Chondrocyte (in vitro differentiated cells): ENCODE measurements around the gene IL19. TPM values are rescaled to one million over a fixed set of nuclear protein-coding genes. Genes with fewer than 3 reads are reported as not detected.

Source experiments
- DNase-seq: peaks from one replicate; pipeline ENCODE4 v3.0.0; 2021; ENCODE audit warnings: mixed read lengths, low spot score
- H3K27ac Mint-ChIP-seq: one replicate; pipeline ENCODE4 v1.8.0; 2021; ENCODE audit warnings: mild to moderate bottlenecking, moderate library complexity, mixed read lengths; ENCODE audit not compliant: unreplicated experiment
- H3K27me3 Mint-ChIP-seq: 2 replicates; pipeline ENCODE4 v1.8.0; 2021; ENCODE audit warnings: low read depth, mixed read lengths
- H3K36me3 Mint-ChIP-seq: 2 replicates; pipeline ENCODE4 v1.8.0; 2021; ENCODE audit warnings: low read depth, mixed read lengths
- H3K4me1 Mint-ChIP-seq: 2 replicates; pipeline ENCODE4 v1.8.0; 2021; ENCODE audit warnings: low read depth, mild to moderate bottlenecking, mixed read lengths
- H3K4me3 Mint-ChIP-seq: one replicate; pipeline ENCODE4 v1.8.0; 2021; ENCODE audit warnings: mild to moderate bottlenecking, moderate library complexity, mixed read lengths; ENCODE audit not compliant: unreplicated experiment
- H3K9me3 Mint-ChIP-seq: 2 replicates; pipeline ENCODE4 v1.8.0; 2021; ENCODE audit warnings: low read depth, mixed read lengths
- CTCF ChIP-seq: fragments of 200-600 bp; sonication (generic); IDR thresholded peaks from 2 replicates; pipeline ENCODE4 v1.5.0; 2021; ENCODE audit warnings: antibody characterized with exemption, mild to moderate bottlenecking, moderate library complexity
- total RNA-seq: library from RNA; stranded (reverse); gene quantifications from 3 replicates; pipeline ENCODE4 v1.2.1, GENCODE V29; 2021

IL19 gene
- total RNA-seq, 1 donor from 2014 or later = not detected

DNA sequence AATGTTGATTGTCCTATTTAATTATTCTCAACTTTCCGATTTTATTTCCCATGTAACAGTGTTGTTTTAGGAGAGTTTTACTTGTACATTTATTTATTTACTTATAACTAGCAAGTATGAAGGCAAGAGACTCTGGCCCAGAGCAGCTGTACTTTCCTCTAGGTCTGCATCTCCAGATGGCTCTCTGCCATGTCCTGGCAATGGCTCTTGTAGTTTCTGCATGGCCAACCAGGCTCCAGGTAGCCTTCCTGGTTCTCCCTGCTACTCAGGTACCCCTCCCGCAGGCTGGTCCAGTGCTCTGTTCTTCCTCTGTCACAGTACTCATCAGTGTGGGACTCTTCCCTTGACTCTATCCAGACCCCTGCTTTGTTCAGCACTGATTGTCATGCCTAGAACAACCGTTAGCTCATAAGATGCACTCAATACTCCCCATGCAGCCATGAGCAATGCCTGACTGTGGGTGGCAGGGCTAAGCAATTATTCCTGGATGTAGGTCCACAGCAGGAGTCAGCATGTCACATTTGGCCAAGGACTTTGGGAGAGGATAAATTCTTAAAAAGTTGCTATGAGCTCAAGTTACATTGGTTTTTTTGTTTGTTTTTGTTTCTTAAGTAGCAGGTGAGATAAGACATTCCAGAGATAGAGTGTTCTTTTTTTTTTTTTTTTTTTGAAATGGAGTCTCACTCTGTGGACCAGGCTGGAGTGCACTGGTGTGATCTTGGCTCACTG is 84.0 kb downstream of the IL19 start:
- Mint-ChIP-seq H3K27me3 (peaks cover 19% of the 10 kb centered on the region), H3K4me1 (no peaks in the 10 kb centered on the region), H3K27ac (no peak overlapping the region), H3K36me3 (peaks cover 9% of the 10 kb centered on the region), H3K9me3 (peaks cover 36% of the 10 kb centered on the region), H3K4me3 (no peak overlapping the region)
- DNase-seq = no peak
- TF ChIP-seq CTCF = no peak

GRCh38 chr1:206855859-206856258 is 85.3 kb downstream of the IL19 start:
- TF ChIP-seq CTCF = no peak
- H3K36me3 Mint-ChIP-seq = peaks cover 8% of the 10 kb centered on the region
- H3K4me3 Mint-ChIP-seq = no peak overlapping the region
- no peaks in the 10 kb centered on the region for H3K4me1 Mint-ChIP-seq
- no peak overlapping the region for H3K27ac Mint-ChIP-seq
- no peak for DNase-seq
- peaks cover 20% of the 10 kb centered on the region for H3K27me3 Mint-ChIP-seq
- H3K9me3 Mint-ChIP-seq = peaks cover 29% of the 10 kb centered on the region

- no peak for DNase-seq
- peaks cover 20% of the 10 kb centered on the region for H3K9me3 Mint-ChIP-seq
- peak; percentile 35 for TF ChIP-seq CTCF
- H3K27me3 Mint-ChIP-seq = peaks cover 25% of the 10 kb centered on the region
- no peak overlapping the region for H3K4me3 Mint-ChIP-seq
- H3K27ac Mint-ChIP-seq = no peak overlapping the region
- H3K36me3 Mint-ChIP-seq = peaks cover 8% of the 10 kb centered on the region
- H3K4me1 Mint-ChIP-seq = no peaks in the 10 kb centered on the region
These were observed 86.3 kb downstream of the IL19 start for GRCh38 chr1:206856674-206857464.

DNA sequence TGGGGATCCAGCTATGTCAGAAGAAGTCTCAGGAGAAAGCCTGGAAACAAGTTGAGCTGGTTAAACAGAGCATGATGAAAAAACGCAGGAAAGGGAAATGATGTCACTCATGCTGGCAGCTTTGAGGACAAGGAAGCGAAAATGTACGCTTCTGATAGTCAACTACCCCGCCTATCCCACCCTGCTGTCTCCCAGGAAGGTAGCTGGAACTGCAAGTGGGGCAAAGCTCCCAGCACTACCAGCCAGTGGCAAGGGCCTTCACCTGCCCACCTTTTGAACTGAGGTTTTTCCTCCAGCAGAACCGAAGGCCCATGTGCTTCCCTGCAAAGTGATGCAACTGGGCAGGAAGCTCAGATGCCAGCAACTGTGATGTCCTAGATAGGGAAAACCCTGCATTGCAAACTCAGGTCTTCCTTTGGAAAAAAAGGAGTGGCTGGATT is 88.5 kb downstream of the IL19 start:
- peaks cover 3% of the 10 kb centered on the region for H3K9me3 Mint-ChIP-seq
- peaks cover 38% of the 10 kb centered on the region for H3K27me3 Mint-ChIP-seq
- no peak overlapping the region for H3K27ac Mint-ChIP-seq
- no peaks in the 10 kb centered on the region for H3K4me1 Mint-ChIP-seq
- no peak overlapping the region for H3K4me3 Mint-ChIP-seq
- TF ChIP-seq CTCF = no peak
- no peak for DNase-seq
- no peaks in the 10 kb centered on the region for H3K36me3 Mint-ChIP-seq

GRCh38 chr1:206860165-206860564 is 89.6 kb downstream of the IL19 start:
- Mint-ChIP-seq H3K36me3 (no peaks in the 10 kb centered on the region), H3K4me3 (no peak overlapping the region), H3K9me3 (no peaks in the 10 kb centered on the region), H3K4me1 (no peaks in the 10 kb centered on the region), H3K27me3 (peaks cover 38% of the 10 kb centered on the region), H3K27ac (no peak overlapping the region)
- no peak for TF ChIP-seq CTCF
- no peak for DNase-seq
